ENCODE results near the gene PRKAR1B.

DNA sequence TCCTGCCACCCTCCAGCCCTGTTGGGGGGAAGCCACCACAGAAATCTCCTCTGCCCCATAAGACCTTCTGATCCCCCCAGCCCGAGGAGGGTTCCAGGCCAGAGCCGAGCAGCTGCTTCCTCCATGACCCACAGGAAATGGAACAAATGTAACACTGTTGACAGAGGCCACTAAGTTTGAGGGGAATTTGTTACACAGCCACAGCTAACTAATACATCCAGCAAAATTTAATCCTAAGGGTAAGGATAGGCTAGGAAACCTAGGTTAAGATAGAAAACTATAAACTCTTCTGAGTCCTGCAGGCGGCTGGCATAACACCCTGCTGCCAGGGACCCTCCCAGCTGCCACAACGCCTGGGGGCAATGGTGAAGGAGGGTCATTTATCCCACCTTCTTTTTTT, 140.6 kb downstream of the PRKAR1B start:
- TF ChIP-seq POLR2A (IDR thresholded peaks at IDR 0.05): no peak
- TF ChIP-seq, protein P1, sequence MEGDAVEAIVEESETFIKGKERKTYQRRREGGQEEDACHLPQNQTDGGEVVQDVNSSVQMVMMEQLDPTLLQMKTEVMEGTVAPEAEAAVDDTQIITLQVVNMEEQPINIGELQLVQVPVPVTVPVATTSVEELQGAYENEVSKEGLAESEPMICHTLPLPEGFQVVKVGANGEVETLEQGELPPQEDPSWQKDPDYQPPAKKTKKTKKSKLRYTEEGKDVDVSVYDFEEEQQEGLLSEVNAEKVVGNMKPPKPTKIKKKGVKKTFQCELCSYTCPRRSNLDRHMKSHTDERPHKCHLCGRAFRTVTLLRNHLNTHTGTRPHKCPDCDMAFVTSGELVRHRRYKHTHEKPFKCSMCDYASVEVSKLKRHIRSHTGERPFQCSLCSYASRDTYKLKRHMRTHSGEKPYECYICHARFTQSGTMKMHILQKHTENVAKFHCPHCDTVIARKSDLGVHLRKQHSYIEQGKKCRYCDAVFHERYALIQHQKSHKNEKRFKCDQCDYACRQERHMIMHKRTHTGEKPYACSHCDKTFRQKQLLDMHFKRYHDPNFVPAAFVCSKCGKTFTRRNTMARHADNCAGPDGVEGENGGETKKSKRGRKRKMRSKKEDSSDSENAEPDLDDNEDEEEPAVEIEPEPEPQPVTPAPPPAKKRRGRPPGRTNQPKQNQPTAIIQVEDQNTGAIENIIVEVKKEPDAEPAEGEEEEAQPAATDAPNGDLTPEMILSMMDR (IDR thresholded peaks at IDR 0.05): no peak
- TF ChIP-seq POLR2AphosphoS5 (IDR thresholded peaks at IDR 0.05): no peak

Data from sigmoid colon (tissue), 4 donors.